HCT116 (cell line): ENCODE data around the gene CATSPERZ.

ENCODE experiments used
- CEBPB ChIP-seq: IDR thresholded peaks from 2 replicates; pipeline ENCODE4 v1.6.1; 2012; ENCODE audit warnings: low read depth
- EZH2 ChIP-seq: fragments of 200-600 bp; sonication (generic); IDR thresholded peaks from 2 replicates; pipeline ENCODE4 v1.6.1; 2017; ENCODE audit warnings: antibody characterized with exemption, mixed run types
- EZH2phosphoT487 ChIP-seq: fragments of 200-600 bp; IDR thresholded peaks from 2 replicates; pipeline ENCODE4 v1.6.1; 2018; ENCODE audit warnings: antibody characterized with exemption, borderline replicate concordance
- FOSL1 ChIP-seq: IDR thresholded peaks from 2 replicates; pipeline ENCODE4 v1.6.1; 2012; ENCODE audit warnings: low read depth
- POLR2A ChIP-seq: IDR thresholded peaks from 2 replicates; pipeline ENCODE4 v1.7.0; 2011; ENCODE audit warnings: borderline replicate concordance; ENCODE audit not compliant: insufficient read depth, insufficient read length; ENCODE audit errors: extremely low read depth
- RAD21 ChIP-seq: IDR thresholded peaks from 2 replicates; pipeline ENCODE4 v1.6.1; 2012; ENCODE audit warnings: low read depth, mild to moderate bottlenecking
- SP1 ChIP-seq: IDR thresholded peaks from 2 replicates; pipeline ENCODE4 v1.6.1; 2012; ENCODE audit warnings: low read depth
- SRF ChIP-seq: IDR thresholded peaks from 2 replicates; pipeline ENCODE4 v1.6.1; 2012; ENCODE audit warnings: low read depth
- TCF7L2 ChIP-seq: IDR thresholded peaks from 2 replicates; pipeline ENCODE4 v1.7.0; 2011; ENCODE audit warnings: borderline replicate concordance, inconsistent platforms; ENCODE audit not compliant: insufficient read depth, insufficient read length; ENCODE audit errors: extremely low read depth
- YY1 ChIP-seq: IDR thresholded peaks from 2 replicates; pipeline ENCODE4 v1.6.1; 2011; ENCODE audit warnings: low read length, low read depth, moderate library complexity, mild to moderate bottlenecking; ENCODE audit not compliant: insufficient replicate concordance; ENCODE audit errors: extremely low read depth
- ZNF274 ChIP-seq: fragments of 200-500 bp; sonication (Bioruptor generic); IDR thresholded peaks from 2 replicates; pipeline ENCODE4 v1.6.1; 2014; ENCODE audit warnings: mild to moderate bottlenecking, low read depth, low read length, inconsistent platforms
- TF ChIP-seq, protein P1 (sequence below), 3 experiments: fragments of 200-600 bp in 1 of 3; sonication (generic) in 1 of 3; IDR thresholded peaks in 2 of 3; conservative IDR thresholded peaks in 1 of 3; 2 replicates each; pipeline ENCODE4 v1.5.1; 2012 to 2017; ENCODE audit warnings: low read depth in 2 of 3, low read length in 2 of 3, antibody characterized with exemption in 1 of 3, borderline replicate concordance in 1 of 3, control low read depth in 1 of 3, mild to moderate bottlenecking in 1 of 3, mixed read lengths in 1 of 3, mixed run types in 1 of 3, moderate library complexity in 1 of 3; ENCODE audit not compliant: insufficient read depth in 1 of 3
- TF ChIP-seq, protein P2 (sequence below): IDR thresholded peaks from 2 replicates; pipeline ENCODE4 v1.6.1; 2012; ENCODE audit warnings: low read depth
- TF ChIP-seq, protein P3 (sequence below): IDR thresholded peaks from 2 replicates; pipeline ENCODE4 v1.6.1; 2012

DNA sequence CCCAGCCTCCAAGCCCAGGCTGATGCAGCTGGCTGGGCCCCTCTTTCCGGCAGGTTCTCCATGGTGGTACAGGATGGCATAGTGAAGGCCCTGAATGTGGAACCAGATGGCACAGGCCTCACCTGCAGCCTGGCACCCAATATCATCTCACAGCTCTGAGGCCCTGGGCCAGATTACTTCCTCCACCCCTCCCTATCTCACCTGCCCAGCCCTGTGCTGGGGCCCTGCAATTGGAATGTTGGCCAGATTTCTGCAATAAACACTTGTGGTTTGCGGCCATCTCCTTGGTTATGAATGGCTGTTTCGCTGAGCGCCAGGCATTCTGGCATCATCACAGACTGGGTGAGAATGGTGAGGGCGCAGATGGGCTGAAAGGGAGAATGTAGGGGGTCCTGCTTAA, 21.4 kb downstream of the CATSPERZ start:
- TF ChIP-seq, protein P1, sequence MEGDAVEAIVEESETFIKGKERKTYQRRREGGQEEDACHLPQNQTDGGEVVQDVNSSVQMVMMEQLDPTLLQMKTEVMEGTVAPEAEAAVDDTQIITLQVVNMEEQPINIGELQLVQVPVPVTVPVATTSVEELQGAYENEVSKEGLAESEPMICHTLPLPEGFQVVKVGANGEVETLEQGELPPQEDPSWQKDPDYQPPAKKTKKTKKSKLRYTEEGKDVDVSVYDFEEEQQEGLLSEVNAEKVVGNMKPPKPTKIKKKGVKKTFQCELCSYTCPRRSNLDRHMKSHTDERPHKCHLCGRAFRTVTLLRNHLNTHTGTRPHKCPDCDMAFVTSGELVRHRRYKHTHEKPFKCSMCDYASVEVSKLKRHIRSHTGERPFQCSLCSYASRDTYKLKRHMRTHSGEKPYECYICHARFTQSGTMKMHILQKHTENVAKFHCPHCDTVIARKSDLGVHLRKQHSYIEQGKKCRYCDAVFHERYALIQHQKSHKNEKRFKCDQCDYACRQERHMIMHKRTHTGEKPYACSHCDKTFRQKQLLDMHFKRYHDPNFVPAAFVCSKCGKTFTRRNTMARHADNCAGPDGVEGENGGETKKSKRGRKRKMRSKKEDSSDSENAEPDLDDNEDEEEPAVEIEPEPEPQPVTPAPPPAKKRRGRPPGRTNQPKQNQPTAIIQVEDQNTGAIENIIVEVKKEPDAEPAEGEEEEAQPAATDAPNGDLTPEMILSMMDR (IDR thresholded peaks at IDR 0.05 in 2 of 3, conservative IDR thresholded peaks at IDR 0.05 in 1 of 3; ENCODE audit: borderline replicate concordance in 1 of 3, insufficient read depth in 1 of 3, low read depth in 2 of 3, low read length in 2 of 3): no peak
- no peak for TF ChIP-seq POLR2A
- no peak for TF ChIP-seq CEBPB
- TF ChIP-seq, protein P2, sequence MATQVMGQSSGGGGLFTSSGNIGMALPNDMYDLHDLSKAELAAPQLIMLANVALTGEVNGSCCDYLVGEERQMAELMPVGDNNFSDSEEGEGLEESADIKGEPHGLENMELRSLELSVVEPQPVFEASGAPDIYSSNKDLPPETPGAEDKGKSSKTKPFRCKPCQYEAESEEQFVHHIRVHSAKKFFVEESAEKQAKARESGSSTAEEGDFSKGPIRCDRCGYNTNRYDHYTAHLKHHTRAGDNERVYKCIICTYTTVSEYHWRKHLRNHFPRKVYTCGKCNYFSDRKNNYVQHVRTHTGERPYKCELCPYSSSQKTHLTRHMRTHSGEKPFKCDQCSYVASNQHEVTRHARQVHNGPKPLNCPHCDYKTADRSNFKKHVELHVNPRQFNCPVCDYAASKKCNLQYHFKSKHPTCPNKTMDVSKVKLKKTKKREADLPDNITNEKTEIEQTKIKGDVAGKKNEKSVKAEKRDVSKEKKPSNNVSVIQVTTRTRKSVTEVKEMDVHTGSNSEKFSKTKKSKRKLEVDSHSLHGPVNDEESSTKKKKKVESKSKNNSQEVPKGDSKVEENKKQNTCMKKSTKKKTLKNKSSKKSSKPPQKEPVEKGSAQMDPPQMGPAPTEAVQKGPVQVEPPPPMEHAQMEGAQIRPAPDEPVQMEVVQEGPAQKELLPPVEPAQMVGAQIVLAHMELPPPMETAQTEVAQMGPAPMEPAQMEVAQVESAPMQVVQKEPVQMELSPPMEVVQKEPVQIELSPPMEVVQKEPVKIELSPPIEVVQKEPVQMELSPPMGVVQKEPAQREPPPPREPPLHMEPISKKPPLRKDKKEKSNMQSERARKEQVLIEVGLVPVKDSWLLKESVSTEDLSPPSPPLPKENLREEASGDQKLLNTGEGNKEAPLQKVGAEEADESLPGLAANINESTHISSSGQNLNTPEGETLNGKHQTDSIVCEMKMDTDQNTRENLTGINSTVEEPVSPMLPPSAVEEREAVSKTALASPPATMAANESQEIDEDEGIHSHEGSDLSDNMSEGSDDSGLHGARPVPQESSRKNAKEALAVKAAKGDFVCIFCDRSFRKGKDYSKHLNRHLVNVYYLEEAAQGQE: no peak
- no peak for TF ChIP-seq YY1
- no peak for TF ChIP-seq TCF7L2
- TF ChIP-seq ZNF274: no peak
- TF ChIP-seq EZH2phosphoT487: no peak
- TF ChIP-seq SRF: no peak
- no peak for TF ChIP-seq SP1
- no peak for TF ChIP-seq EZH2
- no peak for TF ChIP-seq FOSL1
- no peak for TF ChIP-seq RAD21
- TF ChIP-seq, protein P3, sequence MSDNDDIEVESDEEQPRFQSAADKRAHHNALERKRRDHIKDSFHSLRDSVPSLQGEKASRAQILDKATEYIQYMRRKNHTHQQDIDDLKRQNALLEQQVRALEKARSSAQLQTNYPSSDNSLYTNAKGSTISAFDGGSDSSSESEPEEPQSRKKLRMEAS: no peak
